ENCODE data around the gene SLFN12L.

DNA sequence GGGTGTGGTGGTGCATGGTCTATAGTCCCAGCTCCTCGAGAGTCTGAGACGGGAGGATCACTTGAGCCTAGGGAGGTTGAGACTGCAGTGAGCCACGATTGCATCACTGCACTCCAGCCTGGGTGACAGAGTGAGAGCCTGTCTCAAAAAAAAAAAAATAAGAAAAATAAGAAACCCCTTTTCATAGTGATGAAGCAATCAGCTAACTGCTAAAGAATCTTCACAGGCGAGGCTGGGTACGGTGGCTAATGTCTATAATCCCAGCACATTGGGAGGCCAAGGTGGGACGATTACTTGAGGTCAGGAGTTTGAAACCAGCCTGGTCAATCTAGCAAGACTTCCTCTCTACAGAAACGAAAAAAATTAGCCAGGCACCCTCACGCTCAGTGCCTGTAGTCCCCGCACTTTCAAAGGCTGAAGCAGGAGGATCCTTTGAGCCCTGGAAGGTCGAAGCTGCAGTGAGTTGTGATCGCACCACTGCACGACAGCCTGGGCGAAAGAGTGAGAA, 760 bp downstream of the SLFN12L start:
- TF ChIP-seq, protein P1, sequence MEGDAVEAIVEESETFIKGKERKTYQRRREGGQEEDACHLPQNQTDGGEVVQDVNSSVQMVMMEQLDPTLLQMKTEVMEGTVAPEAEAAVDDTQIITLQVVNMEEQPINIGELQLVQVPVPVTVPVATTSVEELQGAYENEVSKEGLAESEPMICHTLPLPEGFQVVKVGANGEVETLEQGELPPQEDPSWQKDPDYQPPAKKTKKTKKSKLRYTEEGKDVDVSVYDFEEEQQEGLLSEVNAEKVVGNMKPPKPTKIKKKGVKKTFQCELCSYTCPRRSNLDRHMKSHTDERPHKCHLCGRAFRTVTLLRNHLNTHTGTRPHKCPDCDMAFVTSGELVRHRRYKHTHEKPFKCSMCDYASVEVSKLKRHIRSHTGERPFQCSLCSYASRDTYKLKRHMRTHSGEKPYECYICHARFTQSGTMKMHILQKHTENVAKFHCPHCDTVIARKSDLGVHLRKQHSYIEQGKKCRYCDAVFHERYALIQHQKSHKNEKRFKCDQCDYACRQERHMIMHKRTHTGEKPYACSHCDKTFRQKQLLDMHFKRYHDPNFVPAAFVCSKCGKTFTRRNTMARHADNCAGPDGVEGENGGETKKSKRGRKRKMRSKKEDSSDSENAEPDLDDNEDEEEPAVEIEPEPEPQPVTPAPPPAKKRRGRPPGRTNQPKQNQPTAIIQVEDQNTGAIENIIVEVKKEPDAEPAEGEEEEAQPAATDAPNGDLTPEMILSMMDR (IDR thresholded peaks at IDR 0.05), result no peak
- no peak for TF ChIP-seq POLR2AphosphoS5 (IDR thresholded peaks at IDR 0.05)
- no peak for TF ChIP-seq POLR2A (IDR thresholded peaks at IDR 0.05)

Measured in breast epithelium (tissue), 3 donors.